KMS-11 (cell line): ENCODE data around the gene KAZN.

ENCODE experiments used
- H2AFZ ChIP-seq: fragments of 200-600 bp; sonication (generic); 2 replicates; pipeline ENCODE4 v1.6.1; 2016; ENCODE audit warnings: antibody characterized with exemption, mixed run types, low read depth
- H3K27ac ChIP-seq: fragments of 200-600 bp; sonication (generic); 2 replicates; pipeline ENCODE4 v1.6.1; 2016; ENCODE audit warnings: mild to moderate bottlenecking, mixed run types
- H3K27me3 ChIP-seq: fragments of 200-600 bp; sonication (generic); 2 replicates; pipeline ENCODE4 v1.6.1; 2017; ENCODE audit warnings: mild to moderate bottlenecking, low read depth, mixed run types, moderate library complexity; ENCODE audit not compliant: insufficient read depth
- H3K36me3 ChIP-seq: fragments of 200-600 bp; sonication (generic); 2 replicates; pipeline ENCODE4 v1.6.1; 2017; ENCODE audit warnings: mild to moderate bottlenecking, mixed run types; ENCODE audit not compliant: insufficient read depth
- H3K4me1 ChIP-seq: fragments of 200-600 bp; sonication (generic); 2 replicates; pipeline ENCODE4 v1.6.1; 2016; ENCODE audit warnings: mild to moderate bottlenecking, low read depth, mixed run types; ENCODE audit not compliant: poor library complexity, severe bottlenecking
- H3K4me2 ChIP-seq: fragments of 200-600 bp; sonication (generic); 2 replicates; pipeline ENCODE4 v1.7.0; 2016; ENCODE audit warnings: mild to moderate bottlenecking, mixed run types
- H3K4me3 ChIP-seq: fragments of 200-600 bp; sonication (generic); IDR thresholded peaks from 2 replicates; pipeline ENCODE4 v1.6.1; 2017; ENCODE audit warnings: low read depth, low read length, mixed read lengths; ENCODE audit not compliant: insufficient read depth
- H3K79me2 ChIP-seq: fragments of 200-600 bp; sonication (generic); 2 replicates; pipeline ENCODE4 v1.6.1; 2016; ENCODE audit warnings: low read depth, mixed run types; ENCODE audit not compliant: insufficient read depth
- H3K9ac ChIP-seq: fragments of 200-600 bp; sonication (generic); 2 replicates; pipeline ENCODE4 v1.6.1; 2016; ENCODE audit warnings: mild to moderate bottlenecking, mixed run types
- H4K20me1 ChIP-seq: fragments of 200-600 bp; sonication (generic); 2 replicates; pipeline ENCODE4 v1.6.1; 2016; ENCODE audit warnings: mild to moderate bottlenecking, mixed run types; ENCODE audit not compliant: insufficient read depth
- CTCF ChIP-seq: fragments of 200-600 bp; sonication (generic); conservative IDR thresholded peaks from 2 replicates; pipeline ENCODE4 v1.6.1; 2017; ENCODE audit warnings: low read depth, mild to moderate bottlenecking, antibody characterized with exemption, low read length, moderate library complexity, mixed read lengths

The KAZN gene

GRCh38 chr1:14944471-14944985, 346.0 kb downstream of the KAZN start:
- Histone ChIP-seq H3K4me3 (no peak overlapping the region), H3K27ac (no peak overlapping the region), H4K20me1 (no peaks in the 10 kb centered on the region), H3K4me1 (no peaks in the 10 kb centered on the region), H3K4me2 (no peak overlapping the region), H3K79me2 (no peaks in the 10 kb centered on the region), H3K9ac (no peak overlapping the region), H3K36me3 (no peaks in the 10 kb centered on the region), H2AFZ (no peak overlapping the region), H3K27me3 (no peaks in the 10 kb centered on the region; the same call in 1 of the 2 replicates)
- TF ChIP-seq CTCF = no peak

- Histone ChIP-seq H3K4me3 (no peak overlapping the region), H3K36me3 (no peaks in the 10 kb centered on the region), H3K27ac (no peak overlapping the region), H3K27me3 (no peaks in the 10 kb centered on the region; the same call in 1 of the 2 replicates), H2AFZ (no peak overlapping the region), H4K20me1 (no peaks in the 10 kb centered on the region), H3K79me2 (no peaks in the 10 kb centered on the region), H3K4me2 (no peak overlapping the region), H3K9ac (no peak overlapping the region), H3K4me1 (no peaks in the 10 kb centered on the region)
- TF ChIP-seq CTCF = no peak
Observed at GRCh38 chr1:14945132-14946010, 346.9 kb downstream of the KAZN start.

GRCh38 chr1:14946011-14946359, 347.5 kb downstream of the KAZN start:
- no peak for TF ChIP-seq CTCF
- Histone ChIP-seq H3K27me3 (no peaks in the 10 kb centered on the region; the same call in 1 of the 2 replicates), H4K20me1 (no peaks in the 10 kb centered on the region)

GRCh38 chr1:14946684-14947238, 348.3 kb downstream of the KAZN start:
- Histone ChIP-seq H3K4me2 (no peak overlapping the region), H3K4me3 (no peak overlapping the region), H3K79me2 (no peaks in the 10 kb centered on the region), H3K4me1 (no peaks in the 10 kb centered on the region), H2AFZ (no peak overlapping the region), H3K36me3 (no peaks in the 10 kb centered on the region), H3K9ac (no peak overlapping the region), H3K27me3 (no peaks in the 10 kb centered on the region; the same call in 1 of the 2 replicates), H3K27ac (no peak overlapping the region), H4K20me1 (no peaks in the 10 kb centered on the region)
- TF ChIP-seq CTCF = no peak

More at GRCh38 chr1:14946011-14946359, 347.5 kb downstream of the KAZN start:
- H2AFZ ChIP-seq = no peak overlapping the region
- H3K36me3 ChIP-seq = no peaks in the 10 kb centered on the region
- no peak overlapping the region for H3K27ac ChIP-seq
- no peak overlapping the region for H3K4me2 ChIP-seq
- H3K4me1 ChIP-seq = no peaks in the 10 kb centered on the region
- H3K4me3 ChIP-seq = no peak overlapping the region
- no peak overlapping the region for H3K9ac ChIP-seq
- H3K79me2 ChIP-seq = no peaks in the 10 kb centered on the region
